Measurements from ENCODE around the gene TRIM4.

The TRIM4 gene

DNA sequence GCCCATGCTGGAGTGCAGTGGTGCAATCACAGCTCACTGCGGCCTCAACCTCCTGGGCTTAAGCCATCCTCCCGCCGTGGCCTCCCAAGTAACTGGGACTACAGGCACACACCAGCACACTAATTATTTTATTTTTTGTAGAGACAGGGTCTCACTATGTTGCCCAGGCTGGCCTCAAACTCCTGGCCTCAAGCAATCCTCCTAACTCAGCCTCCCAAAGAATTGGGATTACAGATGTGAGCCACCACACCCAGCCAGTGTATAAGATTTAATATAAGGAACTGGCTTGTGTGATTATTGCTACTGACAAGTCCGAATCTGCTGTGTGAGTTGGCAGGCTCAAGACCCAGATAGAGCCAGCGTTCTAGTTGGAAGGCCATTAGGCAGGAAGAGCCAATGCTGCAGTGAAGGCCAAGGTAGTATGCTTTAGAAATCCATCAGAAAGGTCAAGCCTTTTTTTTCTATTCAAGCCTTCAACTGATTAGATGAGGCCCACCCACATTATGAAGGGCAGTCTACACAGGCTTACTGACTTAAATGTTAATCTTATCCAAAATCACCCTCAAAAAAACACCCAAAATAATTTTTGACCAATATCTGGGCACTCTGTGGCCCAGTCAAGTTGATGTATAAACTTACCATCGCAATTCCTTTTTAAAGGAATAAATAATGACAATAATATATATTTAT, 19.4 kb downstream of the TRIM4 start:
- no peaks in the 10 kb centered on the region for H4K20me1 ChIP-seq (ENCODE audit: control insufficient read depth, insufficient read depth, low read depth, low read length)
- H3K27me3 ChIP-seq (ENCODE audit: control insufficient read depth, low read length), result no peaks in the 10 kb centered on the region
- no peak overlapping the region for H3K4me3 ChIP-seq (ENCODE audit: low read length)
- H3K9me3 ChIP-seq (ENCODE audit: control insufficient read depth, insufficient read depth, low read length), result no peaks in the 10 kb centered on the region
- peaks cover 54% of the 10 kb centered on the region for H3K36me3 ChIP-seq (ENCODE audit: control insufficient read depth, low read length)
- no peaks in the 10 kb centered on the region for H3K4me1 ChIP-seq (ENCODE audit: control insufficient read depth, low read length)
- H3K79me2 ChIP-seq (ENCODE audit: control insufficient read depth, low read length), result no peaks in the 10 kb centered on the region
- no peak overlapping the region for H3K4me2 ChIP-seq (ENCODE audit: low read length)
- peaks cover 1% of the 10 kb centered on the region for H3F3A ChIP-seq (ENCODE audit: control insufficient read depth, insufficient read depth)
- no peaks in the 10 kb centered on the region for H3K9me2 ChIP-seq (replicated peaks; ENCODE audit: control insufficient read depth, low read length)
- no peak overlapping the region for H3K27ac ChIP-seq (ENCODE audit: low read depth, low read length)
- TF ChIP-seq EZH2phosphoT487 (IDR thresholded peaks at IDR 0.05; ENCODE audit: borderline replicate concordance, low read length), result no peak
- TF ChIP-seq, protein P1, sequence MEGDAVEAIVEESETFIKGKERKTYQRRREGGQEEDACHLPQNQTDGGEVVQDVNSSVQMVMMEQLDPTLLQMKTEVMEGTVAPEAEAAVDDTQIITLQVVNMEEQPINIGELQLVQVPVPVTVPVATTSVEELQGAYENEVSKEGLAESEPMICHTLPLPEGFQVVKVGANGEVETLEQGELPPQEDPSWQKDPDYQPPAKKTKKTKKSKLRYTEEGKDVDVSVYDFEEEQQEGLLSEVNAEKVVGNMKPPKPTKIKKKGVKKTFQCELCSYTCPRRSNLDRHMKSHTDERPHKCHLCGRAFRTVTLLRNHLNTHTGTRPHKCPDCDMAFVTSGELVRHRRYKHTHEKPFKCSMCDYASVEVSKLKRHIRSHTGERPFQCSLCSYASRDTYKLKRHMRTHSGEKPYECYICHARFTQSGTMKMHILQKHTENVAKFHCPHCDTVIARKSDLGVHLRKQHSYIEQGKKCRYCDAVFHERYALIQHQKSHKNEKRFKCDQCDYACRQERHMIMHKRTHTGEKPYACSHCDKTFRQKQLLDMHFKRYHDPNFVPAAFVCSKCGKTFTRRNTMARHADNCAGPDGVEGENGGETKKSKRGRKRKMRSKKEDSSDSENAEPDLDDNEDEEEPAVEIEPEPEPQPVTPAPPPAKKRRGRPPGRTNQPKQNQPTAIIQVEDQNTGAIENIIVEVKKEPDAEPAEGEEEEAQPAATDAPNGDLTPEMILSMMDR (IDR thresholded peaks at IDR 0.05; ENCODE audit: low read depth, low read length, poor library complexity, severe bottlenecking), result no peak

DNA sequence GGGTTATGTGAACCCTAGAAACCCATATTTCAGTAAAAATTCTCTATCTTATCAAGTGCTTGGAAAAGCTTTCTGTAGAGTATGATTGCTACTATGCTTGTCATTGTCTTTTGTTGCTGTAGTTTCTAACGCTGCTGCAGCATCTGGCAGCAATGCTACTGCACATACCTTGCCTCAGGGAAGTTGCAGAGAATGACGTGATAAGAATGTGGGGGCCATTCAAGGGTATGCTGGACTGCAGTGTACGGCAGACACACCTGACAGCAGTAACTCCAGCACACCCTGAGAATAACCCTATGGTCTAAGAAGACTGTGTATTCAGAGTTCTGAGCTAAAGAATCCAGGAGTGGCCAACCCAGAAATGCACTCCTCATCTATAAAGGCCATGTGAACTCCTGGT, 20.5 kb downstream of the TRIM4 start:
- H4K20me1 ChIP-seq (ENCODE audit: control insufficient read depth, insufficient read depth, low read depth, low read length), result no peaks in the 10 kb centered on the region
- H3K36me3 ChIP-seq (ENCODE audit: control insufficient read depth, low read length), result peaks cover 45% of the 10 kb centered on the region
- H3K4me2 ChIP-seq (ENCODE audit: low read length), result no peak overlapping the region
- H3K27ac ChIP-seq (ENCODE audit: low read depth, low read length), result no peak overlapping the region
- no peak overlapping the region for H3K4me3 ChIP-seq (ENCODE audit: low read length)
- H3K27me3 ChIP-seq (ENCODE audit: control insufficient read depth, low read length), result no peaks in the 10 kb centered on the region
- TF ChIP-seq, protein P1 (IDR thresholded peaks at IDR 0.05; ENCODE audit: low read depth, low read length, poor library complexity, severe bottlenecking), result no peak
- TF ChIP-seq EZH2phosphoT487 (IDR thresholded peaks at IDR 0.05; ENCODE audit: borderline replicate concordance, low read length), result no peak
- H3K4me1 ChIP-seq (ENCODE audit: control insufficient read depth, low read length), result no peaks in the 10 kb centered on the region
- peaks cover 5% of the 10 kb centered on the region for H3F3A ChIP-seq (ENCODE audit: control insufficient read depth, insufficient read depth)
- no peaks in the 10 kb centered on the region for H3K9me3 ChIP-seq (ENCODE audit: control insufficient read depth, insufficient read depth, low read length)
- no peaks in the 10 kb centered on the region for H3K9me2 ChIP-seq (replicated peaks; ENCODE audit: control insufficient read depth, low read length)
- no peaks in the 10 kb centered on the region for H3K79me2 ChIP-seq (ENCODE audit: control insufficient read depth, low read length)

DNA sequence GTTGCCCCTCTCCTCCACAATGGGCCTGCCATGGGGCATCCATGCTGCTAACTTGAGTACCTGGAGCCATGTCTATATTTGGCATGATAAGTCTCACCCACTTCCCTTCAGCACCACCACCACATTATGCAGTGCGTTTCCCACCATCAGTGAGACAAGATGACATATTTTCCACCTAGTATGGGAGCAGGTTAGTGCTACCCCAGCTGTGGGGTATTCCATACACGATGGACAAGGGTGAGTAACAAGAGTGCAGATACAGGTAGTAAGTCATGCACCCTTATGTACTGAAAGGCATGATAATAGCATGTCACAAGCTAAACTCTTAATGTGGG, 21.3 kb downstream of the TRIM4 start:
- no peaks in the 10 kb centered on the region for H3K27me3 ChIP-seq (ENCODE audit: control insufficient read depth, low read length)
- H3K36me3 ChIP-seq (ENCODE audit: control insufficient read depth, low read length), result peaks cover 37% of the 10 kb centered on the region
- no peak overlapping the region for H3K4me2 ChIP-seq (ENCODE audit: low read length)
- no peak for TF ChIP-seq EZH2phosphoT487 (IDR thresholded peaks at IDR 0.05; ENCODE audit: borderline replicate concordance, low read length)
- TF ChIP-seq, protein P1 (IDR thresholded peaks at IDR 0.05; ENCODE audit: low read depth, low read length, poor library complexity, severe bottlenecking), result no peak
- H3K79me2 ChIP-seq (ENCODE audit: control insufficient read depth, low read length), result no peaks in the 10 kb centered on the region
- H3F3A ChIP-seq (ENCODE audit: control insufficient read depth, insufficient read depth), result peaks cover 5% of the 10 kb centered on the region
- H3K4me3 ChIP-seq (ENCODE audit: low read length), result no peak overlapping the region
- H3K9me3 ChIP-seq (ENCODE audit: control insufficient read depth, insufficient read depth, low read length), result no peaks in the 10 kb centered on the region
- H3K9me2 ChIP-seq (replicated peaks; ENCODE audit: control insufficient read depth, low read length), result no peaks in the 10 kb centered on the region
- no peak overlapping the region for H3K27ac ChIP-seq (ENCODE audit: low read depth, low read length)
- H3K4me1 ChIP-seq (ENCODE audit: control insufficient read depth, low read length), result no peaks in the 10 kb centered on the region
- H4K20me1 ChIP-seq (ENCODE audit: control insufficient read depth, insufficient read depth, low read depth, low read length), result no peaks in the 10 kb centered on the region
